ENCODE results near the gene PFN2. TPM values are rescaled to one million over a fixed set of nuclear protein-coding genes. Genes with fewer than 3 reads are reported as not detected.
"Not testable (repeated sequence)": the region's sequence is repeated elsewhere in the genome, so short reads cannot be mapped to it uniquely, and the experiment has no call there.

The PFN2 gene
- total RNA-seq, 1 donor from 2014 or later = 19.3 TPM

DNA sequence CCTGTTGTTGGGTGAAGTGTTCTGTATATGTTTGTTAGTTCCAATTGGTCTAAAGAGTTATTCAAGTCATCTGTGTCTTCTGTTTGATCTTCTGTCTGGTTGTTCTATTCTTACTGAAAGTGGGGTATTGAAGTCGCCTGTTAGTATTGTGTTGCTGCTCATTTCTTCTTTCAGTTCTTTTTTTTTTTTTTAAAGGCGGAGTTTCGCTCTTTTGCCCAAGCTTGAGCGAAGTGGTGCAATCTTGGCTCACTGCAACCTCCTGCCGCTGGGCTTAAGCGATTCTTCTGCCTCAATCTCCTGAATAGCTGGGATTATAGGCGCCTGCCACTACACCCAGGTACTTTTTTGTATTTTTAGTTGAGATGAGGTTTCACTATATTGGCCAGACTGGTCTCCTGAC is 23.5 kb downstream of the PFN2 start:
- Histone ChIP-seq H3K27me3 (no peaks in the 10 kb centered on the region), H3K9me3 (peaks cover 11% of the 10 kb centered on the region in 2 donors), H3K4me1 (no peaks in the 10 kb centered on the region), H3K27ac (no peak overlapping the region), H3K36me3 (peaks cover 7 to 8% of the 10 kb centered on the region in 2 donors), H3K4me3 (no peak overlapping the region)
- DNase-seq (ENCODE audit: low spot score in 2 of 2) = no peak
- intact Hi-C loops (cut with DNase I) = no loop called here
- TF ChIP-seq CTCF (IDR thresholded peaks at IDR 0.05) = no peak

DNA sequence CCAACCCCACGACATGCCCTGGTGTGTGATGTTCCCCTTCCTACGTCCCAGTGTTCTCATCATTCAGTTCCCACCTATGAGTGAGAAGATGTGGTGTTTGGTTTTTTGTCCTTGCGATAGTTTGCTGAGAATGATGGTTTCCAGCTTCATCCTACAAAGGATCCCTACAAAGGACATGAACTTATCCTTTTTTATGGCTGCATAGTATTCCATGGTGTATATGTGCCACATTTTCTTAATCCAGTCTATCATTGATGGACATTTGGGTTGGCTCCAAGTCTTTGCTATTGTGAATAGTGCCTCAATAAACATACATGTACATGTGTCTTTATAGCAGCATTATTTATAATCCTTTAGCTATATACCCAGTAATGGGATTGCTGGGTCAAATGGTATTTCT is 26.7 kb downstream of the PFN2 start:
- H3K4me3 ChIP-seq; DNase-seq (ENCODE audit: low spot score in 2 of 2); H3K27ac ChIP-seq; intact Hi-C loops (cut with DNase I); H3K27me3 ChIP-seq; H3K36me3 ChIP-seq: not testable (repeated sequence)
- Histone ChIP-seq H3K4me1 (peaks cover 0 to 11% of the 10 kb centered on the region in 2 donors), H3K9me3 (peaks cover 11% of the 10 kb centered on the region in 2 donors)

DNA sequence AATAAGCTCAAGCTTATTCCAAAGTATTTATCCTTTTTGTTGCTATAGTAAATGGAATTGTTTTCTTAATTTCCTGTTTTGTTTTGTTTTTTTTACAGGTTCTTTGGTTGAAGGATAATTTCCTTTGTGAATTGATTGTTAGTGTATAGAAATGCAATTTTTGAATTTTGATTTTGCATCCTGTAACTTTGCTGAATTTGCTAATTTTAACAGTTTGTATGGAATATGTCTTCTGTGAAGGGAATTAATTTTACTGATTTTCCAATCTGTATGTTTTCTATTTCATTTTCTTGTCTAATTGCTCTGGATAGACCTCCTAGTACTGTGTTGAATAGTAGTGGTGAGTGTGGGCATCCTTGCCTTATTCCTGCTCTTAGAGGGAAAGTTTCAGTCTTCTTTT is 28.3 kb downstream of the PFN2 start:
- Histone ChIP-seq H3K9me3 (peaks cover 11% of the 10 kb centered on the region in 2 donors), H3K4me1 (peaks cover 0 to 12% of the 10 kb centered on the region in 2 donors), H3K27me3 (no peaks in the 10 kb centered on the region), H3K4me3 (no peak overlapping the region), H3K36me3 (no peaks in the 10 kb centered on the region), H3K27ac (no peak overlapping the region)
- no peak for DNase-seq (ENCODE audit: low spot score in 2 of 2)
- no peak for TF ChIP-seq CTCF (IDR thresholded peaks at IDR 0.05)
- intact Hi-C loops (cut with DNase I) = no loop called here

- Histone ChIP-seq H3K27ac (no peak overlapping the region), H3K36me3 (no peaks in the 10 kb centered on the region), H3K4me1 (peaks cover 0 to 12% of the 10 kb centered on the region in 2 donors), H3K4me3 (no peak overlapping the region), H3K9me3 (peaks cover 11% of the 10 kb centered on the region in 2 donors), H3K27me3 (no peaks in the 10 kb centered on the region)
- TF ChIP-seq CTCF (IDR thresholded peaks at IDR 0.05) = no peak
- intact Hi-C loops (cut with DNase I) = no loop called here
- no peak for DNase-seq (ENCODE audit: low spot score in 2 of 2)
Observed at GRCh38 chr3:149941946-149942345, 28.7 kb downstream of the PFN2 start.

DNA sequence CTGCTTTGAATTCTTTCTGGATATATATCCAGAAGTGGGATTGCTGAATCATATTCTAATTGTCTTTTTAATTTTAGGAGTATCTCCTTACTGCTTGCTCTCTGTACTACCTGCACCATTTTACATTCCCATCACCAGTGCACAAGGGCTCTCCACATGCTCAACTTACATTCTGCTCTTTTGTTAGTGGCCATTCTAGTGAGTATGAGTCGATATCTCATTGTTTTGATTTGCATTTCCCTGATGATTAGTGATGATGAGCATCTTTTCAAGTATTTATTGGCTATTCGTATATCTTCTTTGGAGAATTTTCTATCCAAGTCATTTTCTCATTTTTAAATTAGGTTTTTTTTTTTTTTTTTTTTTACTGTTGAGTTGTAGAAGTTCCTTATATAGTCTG is 29.5 kb downstream of the PFN2 start:
- no peak for TF ChIP-seq CTCF (IDR thresholded peaks at IDR 0.05)
- intact Hi-C loops (cut with DNase I) = no loop called here
- no peak overlapping the region for H3K27ac ChIP-seq
- H3K27me3 ChIP-seq = no peaks in the 10 kb centered on the region
- peaks cover 0 to 12% of the 10 kb centered on the region in 2 donors for H3K4me1 ChIP-seq
- peaks cover 11% of the 10 kb centered on the region in 2 donors for H3K9me3 ChIP-seq
- no peak for DNase-seq (ENCODE audit: low spot score in 2 of 2)
- H3K36me3 ChIP-seq = no peaks in the 10 kb centered on the region
- H3K4me3 ChIP-seq = no peak overlapping the region

DNA sequence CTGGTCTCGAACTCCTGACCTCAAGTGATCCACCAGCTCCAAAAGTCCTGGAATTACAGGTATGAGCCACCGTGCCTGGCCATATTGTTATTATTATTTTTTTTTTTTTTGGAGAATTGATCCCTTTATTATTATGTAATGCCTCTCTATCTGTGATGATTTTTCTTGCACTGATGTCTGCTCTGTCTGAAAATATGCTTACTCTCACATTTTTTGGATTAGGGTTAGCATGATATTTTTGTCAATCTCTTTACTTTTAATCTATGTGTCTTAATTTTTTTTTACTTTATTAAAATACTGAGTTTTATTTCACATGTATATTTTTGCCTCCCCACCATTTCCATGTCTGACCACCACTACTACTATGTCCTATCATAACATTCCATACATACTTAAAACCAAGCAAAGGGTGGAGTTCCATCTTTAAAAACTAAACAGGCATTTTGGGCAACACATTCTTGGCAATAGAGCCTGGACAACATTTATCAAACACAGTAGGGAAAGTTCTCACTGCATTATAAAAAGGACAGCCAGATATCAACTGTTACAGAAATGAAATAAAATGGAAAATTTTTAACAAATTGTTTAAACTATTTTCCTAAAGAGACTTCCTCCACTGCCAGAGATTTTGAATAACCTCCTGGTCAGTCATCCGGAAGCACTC is 32.2 kb downstream of the PFN2 start:
- Histone ChIP-seq H3K27ac (peak overlapping the region; percentile 10 to 43), H3K4me1 (peaks cover 0 to 16% of the 10 kb centered on the region in 2 donors)
- H3K4me3 ChIP-seq; H3K27me3 ChIP-seq; DNase-seq (ENCODE audit: low spot score in 2 of 2); H3K36me3 ChIP-seq; H3K9me3 ChIP-seq: not testable (repeated sequence)
- intact Hi-C loops (cut with DNase I) = loop anchor here (10.0 kb wide), 1 partner anchor 246 kb away; no protein-coding TSS in a partner anchor
